ENCODE measurements around the gene TMEM134.
"Not testable (repeated sequence)": the region's sequence is repeated elsewhere in the genome, so short reads cannot be mapped to it uniquely, and the experiment has no call there.

TMEM134 gene

GRCh38 chr11:67485873-67486361 is 16.9 kb upstream of the TMEM134 start:
- DNase-seq (ENCODE audit: low spot score): not testable (repeated sequence)

- DNase-seq (ENCODE audit: low spot score): no peak
These were observed 15.8 kb upstream of the TMEM134 start for GRCh38 chr11:67484847-67485311.

GRCh38 chr11:67483831-67484665 is 15.0 kb upstream of the TMEM134 start:
- no peak for DNase-seq (ENCODE audit: low spot score)

- DNase-seq (ENCODE audit: low spot score): peak; percentile 98
These were observed 14.1 kb upstream of the TMEM134 start, which contains the start of gene AIP for GRCh38 chr11:67482827-67483798. Gene AIP, plus strand, starts transcription at chr11:67483026. Its CDS starts 133 bp downstream, at chr11:67483159.

- no peak for DNase-seq (ENCODE audit: low spot score)
These were observed 13.3 kb upstream of the TMEM134 start for GRCh38 chr11:67482275-67482826.

- DNase-seq (ENCODE audit: low spot score): not testable (repeated sequence)
These were observed 8.4 kb upstream of the TMEM134 start for GRCh38 chr11:67477344-67478050.

GRCh38 chr11:67476692-67477091 is 7.6 kb upstream of the TMEM134 start:
- not testable (repeated sequence) for DNase-seq (ENCODE audit: low spot score)

- no peak for DNase-seq (ENCODE audit: low spot score)
These were observed 3.8 kb upstream of the TMEM134 start for GRCh38 chr11:67472882-67473281.

GRCh38 chr11:67470337-67471002 is 1.4 kb upstream of the TMEM134 start:
- no peak for DNase-seq (ENCODE audit: low spot score)

- DNase-seq (ENCODE audit: low spot score): no peak
These were observed 409 bp upstream of the TMEM134 start for GRCh38 chr11:67469508-67469811.

- no peak for DNase-seq (ENCODE audit: low spot score)
These were observed 644 bp downstream of the TMEM134 start for GRCh38 chr11:67468456-67468758.

- no peak for DNase-seq (ENCODE audit: low spot score)
These were observed 995 bp downstream of the TMEM134 start for GRCh38 chr11:67468056-67468455.

GRCh38 chr11:67466962-67467771 is 1.9 kb downstream of the TMEM134 start:
- no peak for DNase-seq (ENCODE audit: low spot score)

- no peak for DNase-seq (ENCODE audit: low spot score)
These were observed 2.7 kb downstream of the TMEM134 start for GRCh38 chr11:67466367-67466766.

GRCh38 chr11:67465530-67465929 is 3.5 kb downstream of the TMEM134 start:
- not testable (repeated sequence) for DNase-seq (ENCODE audit: low spot score)

GRCh38 chr11:67465189-67465510 is 3.9 kb downstream of the TMEM134 start:
- no peak for DNase-seq (ENCODE audit: low spot score)

GRCh38 chr11:67464411-67465188 is 4.5 kb downstream of the TMEM134 start:
- DNase-seq (ENCODE audit: low spot score): peak; percentile 91

GRCh38 chr11:67463680-67464410 is 5.2 kb downstream of the TMEM134 start:
- DNase-seq (ENCODE audit: low spot score): no peak

- no peak for DNase-seq (ENCODE audit: low spot score)
These were observed 5.9 kb downstream of the TMEM134 start for GRCh38 chr11:67463186-67463585.

Measured in ecto neural progenitor cell (in vitro differentiated cells).